ENCODE results near the gene CBX2. TPM values are rescaled to one million over a fixed set of nuclear protein-coding genes. Genes with fewer than 3 reads are reported as not detected.
A peak's percentile ranks its signal among the peaks of the same experiment; 100 is the strongest.

The CBX2 gene
- polyA plus RNA-seq, 1 of the 3 experiments (the other 2 are of a cell fraction), result 22.4 TPM

GRCh38 chr17:79811011-79811867 is 33.3 kb downstream of the CBX2 start (continued):
- no peak for TF ChIP-seq USF2 (IDR thresholded peaks at IDR 0.05; ENCODE audit: borderline replicate concordance, low read depth, low read length)
- peak; percentile 95 for TF ChIP-seq CHD2 (IDR thresholded peaks at IDR 0.05; ENCODE audit: low read length, partially characterized antibody)
- TF ChIP-seq YY1 (IDR thresholded peaks at IDR 0.05; ENCODE audit: low read depth), result 0 out of 2 replicates have a peak, but pooled peaks have one; percentile 43
- peak; percentile 14; the same call in 1 of the 2 replicates for TF ChIP-seq RFX5 (IDR thresholded peaks at IDR 0.05; ENCODE audit: low read length)
- TF ChIP-seq, protein P1, sequence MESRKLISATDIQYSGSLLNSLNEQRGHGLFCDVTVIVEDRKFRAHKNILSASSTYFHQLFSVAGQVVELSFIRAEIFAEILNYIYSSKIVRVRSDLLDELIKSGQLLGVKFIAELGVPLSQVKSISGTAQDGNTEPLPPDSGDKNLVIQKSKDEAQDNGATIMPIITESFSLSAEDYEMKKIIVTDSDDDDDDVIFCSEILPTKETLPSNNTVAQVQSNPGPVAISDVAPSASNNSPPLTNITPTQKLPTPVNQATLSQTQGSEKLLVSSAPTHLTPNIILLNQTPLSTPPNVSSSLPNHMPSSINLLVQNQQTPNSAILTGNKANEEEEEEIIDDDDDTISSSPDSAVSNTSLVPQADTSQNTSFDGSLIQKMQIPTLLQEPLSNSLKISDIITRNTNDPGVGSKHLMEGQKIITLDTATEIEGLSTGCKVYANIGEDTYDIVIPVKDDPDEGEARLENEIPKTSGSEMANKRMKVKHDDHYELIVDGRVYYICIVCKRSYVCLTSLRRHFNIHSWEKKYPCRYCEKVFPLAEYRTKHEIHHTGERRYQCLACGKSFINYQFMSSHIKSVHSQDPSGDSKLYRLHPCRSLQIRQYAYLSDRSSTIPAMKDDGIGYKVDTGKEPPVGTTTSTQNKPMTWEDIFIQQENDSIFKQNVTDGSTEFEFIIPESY (IDR thresholded peaks at IDR 0.05; ENCODE audit: borderline replicate concordance, low read depth), result no peak

- Histone ChIP-seq H3K27me3 (ENCODE audit: insufficient read depth) (peaks cover 30% of the 10 kb centered on the region), H3F3A (replicated peaks; ENCODE audit: insufficient read depth) (peaks cover 19% of the 10 kb centered on the region), H3K9me2 (no peaks in the 10 kb centered on the region), H3K4me1 (ENCODE audit: control insufficient read depth in 1 of 2, insufficient read depth in 2 of 2, low read depth in 1 of 2, low read length in 1 of 2) (peaks cover 15 to 41% of the 10 kb centered on the region in 2 experiments), H2AFZ (ENCODE audit: low read depth) (peak overlapping the region; percentile 72), H3K9ac (no peak overlapping the region), H3K27ac (ENCODE audit: low read depth in 2 of 2, low read length in 1 of 2) (peak overlapping the region in 1 of 2 experiments; percentile 90; a peak in 2 of 4 replicates), H3K79me2 (ENCODE audit: insufficient read depth) (no peaks in the 10 kb centered on the region), H3K4me2 (peak overlapping the region; percentile 100), H3K4me3 (ENCODE audit: low read depth in 2 of 2, low read length in 1 of 2) (peak overlapping the region; percentile 50 to 51), H3K9me3 (no peaks in the 10 kb centered on the region), H4K20me1 (ENCODE audit: insufficient read depth) (no peaks in the 10 kb centered on the region), H3K36me3 (replicated peaks in 1 of 2; ENCODE audit: control insufficient read depth in 1 of 2, insufficient read depth in 2 of 2, low read length in 1 of 2) (no peaks in the 10 kb centered on the region)
- TF ChIP-seq FOXJ3 (CRISPR knock-in tag; IDR thresholded peaks at IDR 0.05) (no peak), USF2 (IDR thresholded peaks at IDR 0.05; ENCODE audit: borderline replicate concordance, low read depth, low read length) (no peak), RFX5 (IDR thresholded peaks at IDR 0.05; ENCODE audit: low read length) (no peak), EP300 (IDR thresholded peaks at IDR 0.05; ENCODE audit: borderline replicate concordance in 1 of 2, low read depth in 1 of 2, low read length in 1 of 2) (no peak), GABPA (IDR thresholded peaks at IDR 0.05; ENCODE audit: low read depth) (no peak), JUND (IDR thresholded peaks at IDR 0.05) (no peak), SIN3A (IDR thresholded peaks at IDR 0.05; ENCODE audit: borderline replicate concordance, low read depth, low read length) (no peak), YY1 (IDR thresholded peaks at IDR 0.05; ENCODE audit: low read depth) (no peak), ELF1 (IDR thresholded peaks at IDR 0.05) (no peak), POLR2AphosphoS5 (IDR thresholded peaks at IDR 0.05; ENCODE audit: low read depth, low read length) (no peak), FOXM1 (IDR thresholded peaks at IDR 0.05; ENCODE audit: low read depth) (no peak)
- ChIA-PET CTCF (interaction anchor here (0.6 to 14.7 kb wide), 41 partner anchors 8 to 290 kb away, joined by 3 to 274 read pairs (median 5); partner anchors contain the start of genes CBX2, CBX4, CBX8 and GAA), POLR2A (interaction anchor here (0.9 to 6.9 kb wide), 14 partner anchors 14 to 174 kb away, joined by 3 to 93 read pairs (median 4); partner anchors contain the start of genes CBX4 and CBX8)
- 57% methylated on average over 20 of the region's 20 CpGs for WGBS (ENCODE audit: low lambda C conversion rate)
- no peak for DNase-seq
Measured at GRCh38 chr17:79811868-79812352, 34.0 kb downstream of the CBX2 start.

Measured in SK-N-SH (cell line).